CD4-positive, alpha-beta T cell treated with Interleukin-17A for 1 hour (primary cell): Measurements from ENCODE around the gene SYTL3.
"Not testable (repeated sequence)": the region's sequence is repeated elsewhere in the genome, so short reads cannot be mapped to it uniquely, and the experiment has no call there.

Source experiments
- DNase-seq: peaks from one replicate; pipeline ENCODE4 v3.0.0-alpha.2; 2020

Gene SYTL3

GRCh38 chr6:158649289-158650143 is at the start of gene SYTL3:
Gene SYTL3 (plus strand): TSS chr6:158650054. CDS start chr6:158663269, 13,215 bp downstream.
- peak; percentile 91 for DNase-seq

- DNase-seq = no peak
Observed at GRCh38 chr6:158603261-158604047, 46.4 kb upstream of the SYTL3 start.

- no peak for DNase-seq
Observed at GRCh38 chr6:158604048-158604406, 45.8 kb upstream of the SYTL3 start.

GRCh38 chr6:158605266-158605878 is 44.5 kb upstream of the SYTL3 start:
- peak; percentile 65 for DNase-seq

- DNase-seq = not testable (repeated sequence)
Observed at GRCh38 chr6:158606011-158606410, 43.8 kb upstream of the SYTL3 start.

- DNase-seq = no peak
Observed at GRCh38 chr6:158606935-158607334, 42.9 kb upstream of the SYTL3 start.

- no peak for DNase-seq
Observed at GRCh38 chr6:158607411-158608170, 42.3 kb upstream of the SYTL3 start.

GRCh38 chr6:158608221-158608620 is 41.6 kb upstream of the SYTL3 start:
- no peak for DNase-seq

- no peak for DNase-seq
Observed at GRCh38 chr6:158609455-158610155, 40.2 kb upstream of the SYTL3 start.

GRCh38 chr6:158610319-158610968 is 39.4 kb upstream of the SYTL3 start:
- DNase-seq = no peak

GRCh38 chr6:158611039-158611438 is 38.8 kb upstream of the SYTL3 start:
- DNase-seq = no peak

- no peak for DNase-seq
Observed at GRCh38 chr6:158611541-158612370, 38.1 kb upstream of the SYTL3 start.

GRCh38 chr6:158614606-158615005 is 35.2 kb upstream of the SYTL3 start:
- not testable (repeated sequence) for DNase-seq

- DNase-seq = not testable (repeated sequence)
Observed at GRCh38 chr6:158618289-158618688, 31.6 kb upstream of the SYTL3 start.

- no peak for DNase-seq
Observed at GRCh38 chr6:158619922-158620801, 29.7 kb upstream of the SYTL3 start.

GRCh38 chr6:158620963-158621693 is 28.7 kb upstream of the SYTL3 start:
- no peak for DNase-seq

- DNase-seq = no peak
Observed at GRCh38 chr6:158621694-158622544, 27.9 kb upstream of the SYTL3 start.
